Ascending aorta (tissue), 2 donors: ENCODE measurements around the gene SPRED3. TPM values are rescaled to one million over a fixed set of nuclear protein-coding genes. Genes with fewer than 3 reads are reported as not detected.
A peak's percentile ranks its signal among the peaks of the same experiment; 100 is the strongest.

ENCODE experiments used
- DNase-seq, 2 donors: peaks; one replicate each; pipeline ENCODE4 v3.0.0-alpha.2; 2019; ENCODE audit warnings: low spot score in 2 of 2
- H3K27ac ChIP-seq, 2 donors: fragments of 200-600 bp; sonication (generic); one replicate each; pipeline ENCODE4 v1.5.1; 2016 to 2017; ENCODE audit warnings: mild to moderate bottlenecking in 1 of 2
- H3K27me3 ChIP-seq: fragments of 200-600 bp; sonication (generic); one replicate; pipeline ENCODE4 v1.5.1; 2017
- H3K36me3 ChIP-seq, 2 donors: fragments of 200-600 bp; sonication (generic); one replicate each; pipeline ENCODE4 v1.5.1; 2016
- H3K4me1 ChIP-seq, 2 donors: fragments of 200-600 bp; sonication (generic); one replicate each; pipeline ENCODE4 v1.5.1; 2016 to 2017; ENCODE audit warnings: mild to moderate bottlenecking in 1 of 2
- H3K4me3 ChIP-seq, 2 donors: fragments of 200-600 bp; sonication (generic); one replicate each; pipeline ENCODE4 v1.5.1; 2016 to 2017; ENCODE audit warnings: mild to moderate bottlenecking in 1 of 2
- H3K9me3 ChIP-seq, 2 donors: fragments of 200-600 bp; sonication (generic); one replicate each; pipeline ENCODE4 v1.5.1; 2016
- CTCF ChIP-seq, 3 experiments: fragments of 200-600 bp in 2 of 3; fragments of 450-650 bp in 1 of 3; sonication (generic) in 2 of 3; IDR thresholded peaks; one replicate each; pipeline ENCODE4 v1.5.1; 2016 to 2019; ENCODE audit warnings: antibody characterized with exemption in 3 of 3, mild to moderate bottlenecking in 1 of 3, moderate library complexity in 1 of 3
- intact Hi-C: fragments of 100-400 bp; cut with DNase I; formaldehyde crosslinking; loops from one replicate; pipeline ENCODE4 v1.15.1; 2023
- total RNA-seq: library from RNA; depleted of rRNA; stranded (reverse); fragments of >200 nt; gene quantifications from one replicate; pipeline ENCODE4 v1.1.0, GENCODE V29; 2016

The SPRED3 gene
- total RNA-seq, 1 donor from 2014 or later: 18.3 TPM

GRCh38 chr19:38413416-38413815, 24.9 kb downstream of the SPRED3 start:
- intact Hi-C loops: no loop called here
- Histone ChIP-seq H3K27me3 (no peaks in the 10 kb centered on the region), H3K27ac (no peak overlapping the region), H3K4me3 (no peak overlapping the region), H3K36me3 (peaks cover 0 to under 1% of the 10 kb centered on the region in 2 donors), H3K9me3 (no peaks in the 10 kb centered on the region), H3K4me1 (peaks cover 0 to 4% of the 10 kb centered on the region in 2 donors)
- DNase-seq: no peak
- TF ChIP-seq CTCF (IDR thresholded peaks at IDR 0.05): no peak

GRCh38 chr19:38417146-38417543, 28.6 kb downstream of the SPRED3 start:
- Histone ChIP-seq H3K27me3 (no peaks in the 10 kb centered on the region), H3K4me1 (peaks cover 0 to 4% of the 10 kb centered on the region in 2 donors), H3K27ac (no peak overlapping the region), H3K4me3 (no peak overlapping the region), H3K36me3 (no peaks in the 10 kb centered on the region), H3K9me3 (no peaks in the 10 kb centered on the region)
- no peak for TF ChIP-seq CTCF (IDR thresholded peaks at IDR 0.05)
- intact Hi-C loops: no loop called here
- DNase-seq: no peak

- Histone ChIP-seq H3K4me1 (peaks cover 0 to 4% of the 10 kb centered on the region in 2 donors), H3K27ac (no peak overlapping the region), H3K9me3 (no peaks in the 10 kb centered on the region), H3K4me3 (peak overlapping the region in 1 of 2 donors; percentile 25), H3K36me3 (no peaks in the 10 kb centered on the region), H3K27me3 (no peaks in the 10 kb centered on the region)
- TF ChIP-seq CTCF (IDR thresholded peaks at IDR 0.05): no peak
- intact Hi-C loops: no loop called here
- DNase-seq: peak in 1 of 2 donors; percentile 77
Measured at GRCh38 chr19:38417544-38418506, 29.3 kb downstream of the SPRED3 start.

- Histone ChIP-seq H3K9me3 (no peaks in the 10 kb centered on the region), H3K4me1 (peaks cover 0 to 4% of the 10 kb centered on the region in 2 donors), H3K27me3 (no peaks in the 10 kb centered on the region), H3K4me3 (no peak overlapping the region), H3K27ac (no peak overlapping the region), H3K36me3 (no peaks in the 10 kb centered on the region)
- TF ChIP-seq CTCF (IDR thresholded peaks at IDR 0.05): no peak
- DNase-seq: no peak
- intact Hi-C loops: no loop called here
Measured at GRCh38 chr19:38420935-38421334, 32.4 kb downstream of the SPRED3 start.

- H3K36me3 ChIP-seq: no peaks in the 10 kb centered on the region
- no peaks in the 10 kb centered on the region for H3K27me3 ChIP-seq
- intact Hi-C loops: no loop called here
- no peaks in the 10 kb centered on the region for H3K9me3 ChIP-seq
- H3K27ac ChIP-seq: no peak overlapping the region
- TF ChIP-seq CTCF (IDR thresholded peaks at IDR 0.05): no peak
- DNase-seq: no peak
- H3K4me3 ChIP-seq: no peak overlapping the region
- H3K4me1 ChIP-seq: peaks cover 0 to 4% of the 10 kb centered on the region in 2 donors
Measured at GRCh38 chr19:38421856-38422255, 33.4 kb downstream of the SPRED3 start.
